BLaER1 (cell line): Measurements from ENCODE around the gene TACR1.

Source experiments
- H3K27ac ChIP-seq: shearing (Covaris generic); formaldehyde crosslinking; 2 replicates; pipeline ENCODE4 v1.8.1; 2022
- H3K27me3 ChIP-seq: shearing (Covaris generic); formaldehyde crosslinking; 2 replicates; pipeline ENCODE4 v1.8.1; 2022
- H3K36me3 ChIP-seq: shearing (Covaris generic); formaldehyde crosslinking; 2 replicates; pipeline ENCODE4 v1.8.1; 2022
- H3K4me1 ChIP-seq: shearing (Covaris generic); formaldehyde crosslinking; 2 replicates; pipeline ENCODE4 v1.8.1; 2022
- H3K4me2 ChIP-seq: shearing (Covaris generic); formaldehyde crosslinking; 2 replicates; pipeline ENCODE4 v1.8.1; 2022
- H3K4me3 ChIP-seq: shearing (Covaris generic); formaldehyde crosslinking; 2 replicates; pipeline ENCODE4 v1.8.1; 2022
- H3K9ac ChIP-seq: shearing (Covaris generic); formaldehyde crosslinking; 2 replicates; pipeline ENCODE4 v1.8.1; 2022
- H3K9me3 ChIP-seq: shearing (Covaris generic); formaldehyde crosslinking; 2 replicates; pipeline ENCODE4 v1.8.1; 2022
- H4K20me1 ChIP-seq: shearing (Covaris generic); formaldehyde crosslinking; 2 replicates; pipeline ENCODE4 v1.8.1; 2022
- Cebpa-rat ChIP-seq: shearing (Covaris generic); IDR thresholded peaks from 2 replicates; pipeline ENCODE4 v1.8.1; 2022

TACR1 gene

GRCh38 chr2:75195076-75195691, 4.1 kb downstream of the TACR1 start:
- Histone ChIP-seq H3K4me1 (no peaks in the 10 kb centered on the region), H3K4me2 (no peak overlapping the region), H4K20me1 (no peaks in the 10 kb centered on the region), H3K36me3 (no peaks in the 10 kb centered on the region), H3K9me3 (peaks cover 15% of the 10 kb centered on the region), H3K9ac (no peak overlapping the region), H3K4me3 (no peak overlapping the region), H3K27me3 (peaks cover 15% of the 10 kb centered on the region), H3K27ac (no peak overlapping the region)
- TF ChIP-seq Cebpa-rat, result no peak

GRCh38 chr2:75194184-75194868, 5.0 kb downstream of the TACR1 start:
- H3K4me2 ChIP-seq, result no peak overlapping the region

DNA sequence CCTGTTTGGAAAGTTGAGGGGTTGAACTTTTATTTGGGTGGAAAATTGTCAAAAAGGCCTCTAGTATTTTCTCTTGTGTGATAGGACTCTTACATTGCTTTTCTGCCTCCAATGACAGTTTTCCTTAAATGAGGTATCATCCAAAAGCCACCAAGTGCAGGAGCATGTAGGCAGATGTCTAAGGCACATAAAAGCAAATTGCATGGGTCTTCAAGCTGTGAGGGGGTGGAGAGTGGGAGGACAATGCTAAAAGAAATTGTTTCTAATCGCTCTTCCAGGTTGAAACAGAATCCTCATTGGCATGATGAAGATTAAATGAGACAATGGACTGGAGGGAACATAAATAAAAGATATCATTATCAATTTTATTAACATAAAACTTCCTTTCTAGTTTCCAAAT, 6.8 kb downstream of the TACR1 start:
- H3K9ac ChIP-seq, result no peak overlapping the region
- no peaks in the 10 kb centered on the region for H3K4me1 ChIP-seq
- no peak for TF ChIP-seq Cebpa-rat
- no peak overlapping the region for H3K4me3 ChIP-seq
- H3K27ac ChIP-seq, result no peak overlapping the region
- H3K9me3 ChIP-seq, result no peaks in the 10 kb centered on the region
- no peaks in the 10 kb centered on the region for H3K27me3 ChIP-seq
- H4K20me1 ChIP-seq, result no peaks in the 10 kb centered on the region
- no peak overlapping the region for H3K4me2 ChIP-seq
- H3K36me3 ChIP-seq, result no peaks in the 10 kb centered on the region

More at GRCh38 chr2:75194184-75194868, 5.0 kb downstream of the TACR1 start:
- H3K9me3 ChIP-seq, result peaks cover 7% of the 10 kb centered on the region
- H3K36me3 ChIP-seq, result no peaks in the 10 kb centered on the region
- H3K4me1 ChIP-seq, result no peaks in the 10 kb centered on the region
- H3K4me3 ChIP-seq, result no peak overlapping the region
- no peak overlapping the region for H3K9ac ChIP-seq
- H3K27me3 ChIP-seq, result peaks cover 7% of the 10 kb centered on the region
- TF ChIP-seq Cebpa-rat, result no peak
- no peaks in the 10 kb centered on the region for H4K20me1 ChIP-seq
- H3K27ac ChIP-seq, result no peak overlapping the region

GRCh38 chr2:75190271-75190990, 8.9 kb downstream of the TACR1 start:
- Histone ChIP-seq H3K9me3 (no peaks in the 10 kb centered on the region), H3K9ac (no peak overlapping the region), H3K4me2 (no peak overlapping the region), H4K20me1 (no peaks in the 10 kb centered on the region), H3K27ac (no peak overlapping the region), H3K36me3 (no peaks in the 10 kb centered on the region), H3K27me3 (no peaks in the 10 kb centered on the region), H3K4me3 (no peak overlapping the region), H3K4me1 (no peaks in the 10 kb centered on the region)
- TF ChIP-seq Cebpa-rat, result no peak

- no peak overlapping the region for H3K27ac ChIP-seq
- no peaks in the 10 kb centered on the region for H3K36me3 ChIP-seq
- no peaks in the 10 kb centered on the region for H4K20me1 ChIP-seq
- H3K4me1 ChIP-seq, result no peaks in the 10 kb centered on the region
- H3K4me3 ChIP-seq, result no peak overlapping the region
- H3K4me2 ChIP-seq, result no peak overlapping the region
- H3K9ac ChIP-seq, result no peak overlapping the region
- no peaks in the 10 kb centered on the region for H3K9me3 ChIP-seq
- no peaks in the 10 kb centered on the region for H3K27me3 ChIP-seq
- no peak for TF ChIP-seq Cebpa-rat
Observed at GRCh38 chr2:75186821-75187220, 12.5 kb downstream of the TACR1 start.

DNA sequence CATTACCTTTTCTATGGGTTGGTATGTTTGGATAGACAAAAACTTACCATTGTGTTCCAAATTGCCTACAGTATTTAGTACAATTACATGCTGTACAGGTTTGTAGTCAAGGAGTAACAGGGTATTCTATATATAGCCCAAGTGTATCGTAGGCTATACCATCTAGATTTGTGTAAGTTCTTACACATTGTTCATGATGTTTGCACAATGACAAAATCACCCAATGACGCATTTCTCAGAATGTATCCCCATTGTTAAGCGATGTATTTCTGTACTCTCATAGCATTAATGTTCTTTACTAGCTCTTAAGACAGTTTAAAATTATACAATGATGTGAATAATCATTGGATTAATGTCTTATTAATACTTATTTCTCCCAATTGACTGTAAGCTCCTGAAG, 16.7 kb downstream of the TACR1 start:
- Histone ChIP-seq H3K27ac (no peak overlapping the region), H3K4me1 (no peaks in the 10 kb centered on the region), H3K36me3 (no peaks in the 10 kb centered on the region), H3K4me2 (no peak overlapping the region), H3K27me3 (no peaks in the 10 kb centered on the region), H4K20me1 (no peaks in the 10 kb centered on the region), H3K4me3 (no peak overlapping the region), H3K9ac (no peak overlapping the region), H3K9me3 (no peaks in the 10 kb centered on the region)
- no peak for TF ChIP-seq Cebpa-rat

DNA sequence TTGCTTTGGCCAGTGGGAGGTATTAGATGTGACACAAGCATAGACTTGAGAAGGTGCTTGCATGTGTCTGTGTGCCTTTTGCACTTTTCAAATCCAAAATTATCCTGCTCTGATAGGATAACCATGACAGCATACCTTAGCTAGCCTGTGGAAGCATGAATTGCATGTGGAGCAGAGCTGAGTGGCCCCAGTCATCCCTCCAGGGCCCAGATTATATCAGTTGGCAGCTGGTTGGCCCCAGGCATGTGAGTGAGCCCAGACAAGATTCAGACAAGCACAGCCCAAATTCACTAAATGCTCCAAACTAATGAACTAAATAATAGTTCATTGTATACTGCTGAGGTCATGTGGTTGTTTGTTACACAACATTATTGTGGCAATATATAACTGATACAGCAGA, 18.8 kb downstream of the TACR1 start:
- H3K27me3 ChIP-seq, result no peaks in the 10 kb centered on the region

DNA sequence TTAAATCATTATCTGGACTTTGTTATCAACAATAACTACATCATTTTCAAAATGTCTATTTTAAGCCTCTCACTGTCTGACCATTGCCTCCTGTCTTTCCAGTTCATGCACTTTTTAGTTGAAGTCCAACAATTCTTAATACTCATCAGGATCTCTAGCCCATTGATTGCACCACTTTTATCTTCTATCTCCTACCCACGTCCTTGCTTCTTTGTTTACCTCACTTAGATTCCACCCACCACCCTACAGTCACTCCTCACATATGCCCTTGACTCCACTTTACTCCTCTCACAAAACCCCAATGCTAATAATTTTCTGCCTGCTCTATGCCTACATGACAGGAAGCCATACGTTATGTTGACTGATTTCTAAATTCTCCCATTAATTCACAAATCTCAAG, 21.9 kb downstream of the TACR1 start:
- Histone ChIP-seq H3K4me3 (no peak overlapping the region), H3K4me2 (no peak overlapping the region), H3K27me3 (no peaks in the 10 kb centered on the region), H3K9ac (no peak overlapping the region), H3K27ac (no peak overlapping the region), H3K4me1 (no peaks in the 10 kb centered on the region), H3K9me3 (no peaks in the 10 kb centered on the region), H4K20me1 (no peaks in the 10 kb centered on the region), H3K36me3 (no peaks in the 10 kb centered on the region)
- TF ChIP-seq Cebpa-rat, result no peak

More for the DNA sequence above, 18.8 kb downstream of the TACR1 start:
- H3K4me3 ChIP-seq, result no peak overlapping the region
- no peak overlapping the region for H3K4me2 ChIP-seq
- H4K20me1 ChIP-seq, result no peaks in the 10 kb centered on the region
- H3K36me3 ChIP-seq, result no peaks in the 10 kb centered on the region
- H3K9ac ChIP-seq, result no peak overlapping the region
- H3K27ac ChIP-seq, result no peak overlapping the region
- no peaks in the 10 kb centered on the region for H3K9me3 ChIP-seq
- no peak for TF ChIP-seq Cebpa-rat
- no peaks in the 10 kb centered on the region for H3K4me1 ChIP-seq

GRCh38 chr2:75175456-75175855, 23.9 kb downstream of the TACR1 start:
- no peaks in the 10 kb centered on the region for H3K27me3 ChIP-seq
- H3K4me1 ChIP-seq, result no peaks in the 10 kb centered on the region
- H3K9me3 ChIP-seq, result no peaks in the 10 kb centered on the region
- no peak overlapping the region for H3K4me2 ChIP-seq
- no peaks in the 10 kb centered on the region for H4K20me1 ChIP-seq
- H3K4me3 ChIP-seq, result no peak overlapping the region
- H3K9ac ChIP-seq, result no peak overlapping the region
- TF ChIP-seq Cebpa-rat, result no peak
- no peaks in the 10 kb centered on the region for H3K36me3 ChIP-seq
- no peak overlapping the region for H3K27ac ChIP-seq

GRCh38 chr2:75174981-75175380, 24.3 kb downstream of the TACR1 start:
- no peaks in the 10 kb centered on the region for H3K9me3 ChIP-seq
- no peaks in the 10 kb centered on the region for H3K27me3 ChIP-seq
- no peaks in the 10 kb centered on the region for H3K4me1 ChIP-seq
- no peak overlapping the region for H3K27ac ChIP-seq
- H3K36me3 ChIP-seq, result no peaks in the 10 kb centered on the region
- no peak overlapping the region for H3K4me3 ChIP-seq
- no peak overlapping the region for H3K9ac ChIP-seq
- TF ChIP-seq Cebpa-rat, result no peak
- H3K4me2 ChIP-seq, result no peak overlapping the region
- no peaks in the 10 kb centered on the region for H4K20me1 ChIP-seq
